ENCODE measurements around the gene TGFBR3. TPM values are rescaled to one million over a fixed set of nuclear protein-coding genes. Genes with fewer than 3 reads are reported as not detected.
"Not testable (repeated sequence)": the region's sequence is repeated elsewhere in the genome, so short reads cannot be mapped to it uniquely, and the experiment has no call there.

Gene TGFBR3
- total RNA-seq, 1 donor from 2014 or later: 6.9 TPM

DNA sequence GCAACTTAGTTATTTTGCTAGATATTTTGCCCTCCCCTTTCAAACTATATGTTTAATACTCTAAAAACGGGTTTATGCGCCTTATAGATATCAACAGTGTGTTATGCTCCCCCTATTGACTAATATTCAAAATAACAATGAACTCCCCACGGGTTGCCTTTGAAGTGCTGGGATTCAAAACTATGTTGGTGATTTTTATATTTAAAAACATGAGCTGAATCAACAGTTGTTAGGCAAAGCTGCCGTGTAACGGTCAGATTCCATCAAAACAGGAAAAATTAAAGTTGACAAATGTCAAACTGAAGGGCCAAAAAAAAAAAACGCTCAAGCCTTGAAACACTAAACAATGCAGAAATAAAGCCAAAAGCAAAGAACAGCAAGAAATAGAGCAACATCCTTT lies 2.5 kb downstream of the TGFBR3 start:
- no peak for DNase-seq

DNA sequence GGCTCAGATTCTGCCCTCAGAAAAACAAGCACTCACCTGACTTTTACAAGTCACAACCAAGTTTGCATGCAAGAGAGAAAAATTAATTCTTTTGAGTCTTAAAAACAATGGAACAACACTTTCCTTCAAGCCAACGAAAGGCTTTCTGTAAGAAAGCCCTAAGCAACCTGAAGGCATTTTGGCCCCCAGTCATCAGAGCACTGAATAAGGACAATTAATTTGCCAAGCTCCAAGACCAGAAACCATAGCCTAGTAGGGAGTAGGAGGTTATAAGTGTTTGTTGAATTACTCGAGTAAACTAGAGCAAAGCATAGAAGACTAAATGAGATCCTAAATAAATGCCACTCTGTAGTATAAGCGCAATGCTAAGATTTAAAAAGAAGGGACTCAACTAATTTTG lies 4.7 kb downstream of the TGFBR3 start:
- DNase-seq: no peak

GRCh38 chr1:91879733-91880132 lies 6.2 kb downstream of the TGFBR3 start:
- no peak for DNase-seq

- no peak for DNase-seq
Measured at GRCh38 chr1:91877574-91878208, 8.3 kb downstream of the TGFBR3 start.

- DNase-seq: no peak
Measured at GRCh38 chr1:91876781-91877573, 9.0 kb downstream of the TGFBR3 start.

DNA sequence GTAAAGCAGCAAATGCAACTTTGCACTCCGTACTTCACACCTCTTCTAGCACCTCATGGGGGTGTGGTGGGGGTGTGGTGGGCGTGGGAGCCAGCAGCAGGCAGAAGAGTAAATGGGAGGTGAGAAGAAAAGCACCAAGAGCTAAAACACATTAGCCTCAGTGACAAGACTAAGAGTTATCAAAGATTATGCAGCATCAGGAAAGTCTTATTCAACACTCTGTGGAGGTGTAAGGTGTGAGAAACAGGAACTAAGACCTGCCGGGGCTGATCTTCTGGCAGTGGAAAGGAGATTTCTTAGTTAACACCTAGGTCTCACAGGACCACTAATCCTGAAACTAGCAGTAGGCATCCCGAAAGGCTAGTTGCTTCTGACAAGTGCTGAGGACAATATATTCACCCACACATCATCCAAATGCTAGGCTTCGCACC lies 9.9 kb downstream of the TGFBR3 start:
- no peak for DNase-seq

GRCh38 chr1:91874167-91874566 lies 11.8 kb downstream of the TGFBR3 start:
- DNase-seq: no peak

DNA sequence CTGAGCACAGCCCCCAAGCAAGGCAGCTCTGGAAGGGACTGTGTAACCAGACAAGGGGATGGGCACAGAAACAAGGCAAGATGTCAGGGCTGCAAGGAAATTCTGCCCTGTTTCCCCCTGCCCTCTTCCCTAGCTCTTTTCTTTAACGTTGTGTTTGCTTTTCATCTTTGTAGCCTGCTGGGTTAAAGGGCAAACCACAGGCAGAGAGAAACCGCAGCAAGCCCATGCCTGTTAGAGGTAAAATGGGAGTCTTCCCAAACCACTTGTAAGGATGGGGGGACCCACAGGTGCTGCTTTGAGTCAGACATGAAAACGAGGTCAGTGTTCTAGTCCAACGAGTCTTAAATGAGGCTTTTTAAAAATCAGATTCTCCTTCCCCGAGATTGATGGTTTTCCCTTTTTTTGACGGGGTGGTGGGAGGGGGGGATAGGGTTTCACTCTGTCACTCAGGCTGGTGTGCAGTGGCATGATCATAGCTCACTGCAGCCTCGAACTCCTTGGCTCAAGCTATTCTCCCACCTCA lies 13.3 kb downstream of the TGFBR3 start:
- no peak for DNase-seq

- DNase-seq: no peak
Measured at GRCh38 chr1:91872000-91872399, 14.0 kb downstream of the TGFBR3 start.

GRCh38 chr1:91870322-91870721 lies 15.6 kb downstream of the TGFBR3 start:
- no peak for DNase-seq

GRCh38 chr1:91866425-91866824 lies 19.5 kb downstream of the TGFBR3 start:
- no peak for DNase-seq

DNA sequence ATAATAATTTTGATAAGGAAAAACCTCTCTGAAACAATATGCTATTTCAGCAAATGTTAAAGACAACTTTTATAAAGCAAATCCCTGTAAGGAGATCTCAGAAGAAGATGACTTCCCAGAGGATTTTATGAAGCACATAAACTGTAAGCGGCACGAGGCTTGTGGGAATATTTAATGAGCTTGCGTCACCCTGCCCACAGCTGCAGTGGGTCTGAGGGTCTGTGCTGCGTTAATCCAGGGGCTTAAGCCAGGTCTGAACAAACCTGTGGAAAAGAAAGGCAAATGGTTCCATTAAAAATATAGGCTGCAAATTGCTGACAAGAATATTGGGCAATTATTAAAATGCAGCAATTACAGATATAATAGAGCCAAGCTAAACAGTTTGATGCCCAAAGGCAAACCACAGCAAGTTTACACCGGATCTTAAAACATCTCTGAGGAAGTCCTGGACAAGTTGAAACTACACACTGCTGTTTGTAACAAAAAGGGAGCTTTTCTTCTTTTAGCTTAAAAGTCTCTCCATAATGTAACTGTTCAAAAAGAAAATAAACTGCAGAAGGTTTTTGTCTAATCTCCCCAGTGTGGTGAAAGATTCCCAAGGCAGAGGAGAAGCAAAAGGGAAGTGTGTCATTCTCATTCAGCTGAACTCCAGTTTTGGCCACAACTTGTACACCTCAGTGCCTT lies 21.8 kb downstream of the TGFBR3 start:
- DNase-seq: no peak

GRCh38 chr1:91863498-91863897 lies 22.5 kb downstream of the TGFBR3 start:
- DNase-seq: no peak

DNA sequence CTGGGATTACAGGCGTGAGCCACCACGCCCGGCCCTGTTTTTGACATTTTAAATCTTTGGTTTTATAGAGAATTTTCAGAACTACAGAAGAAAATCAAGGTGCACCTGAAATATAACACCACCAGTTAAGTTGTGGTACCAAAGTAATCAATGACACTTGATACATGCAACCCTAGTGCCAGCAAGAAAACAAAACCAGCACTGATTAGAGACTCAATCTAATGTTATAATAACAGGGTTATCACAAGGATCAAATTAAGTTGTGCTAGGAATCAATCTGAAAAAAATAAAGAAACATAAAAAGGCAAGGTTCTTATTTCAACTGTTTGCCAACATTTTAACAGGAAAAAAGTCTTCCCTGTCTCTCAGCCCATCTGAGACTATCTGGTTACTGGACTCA lies 23.8 kb downstream of the TGFBR3 start:
- no peak for DNase-seq

- DNase-seq: no peak
Measured at GRCh38 chr1:91857557-91858239, 28.3 kb downstream of the TGFBR3 start.

DNA sequence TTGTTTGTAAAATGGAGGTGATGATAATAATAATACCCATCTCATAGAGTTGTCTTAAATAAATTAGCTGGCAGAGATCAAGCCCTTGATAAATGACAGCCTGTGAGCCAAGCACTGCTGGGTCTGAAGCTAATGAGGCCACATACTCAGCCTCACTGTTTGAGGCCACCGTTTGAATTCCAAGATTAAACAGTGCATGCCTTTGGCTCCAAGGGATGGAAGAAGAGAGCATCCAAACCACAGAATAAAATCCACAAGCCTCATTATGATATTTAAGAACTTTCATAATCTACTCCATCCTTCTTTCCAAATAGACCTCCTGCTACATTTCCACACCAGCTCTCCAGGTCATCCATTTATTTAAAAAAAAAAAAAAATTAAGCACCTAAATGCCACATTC lies 29.0 kb downstream of the TGFBR3 start:
- DNase-seq: no peak

DNA sequence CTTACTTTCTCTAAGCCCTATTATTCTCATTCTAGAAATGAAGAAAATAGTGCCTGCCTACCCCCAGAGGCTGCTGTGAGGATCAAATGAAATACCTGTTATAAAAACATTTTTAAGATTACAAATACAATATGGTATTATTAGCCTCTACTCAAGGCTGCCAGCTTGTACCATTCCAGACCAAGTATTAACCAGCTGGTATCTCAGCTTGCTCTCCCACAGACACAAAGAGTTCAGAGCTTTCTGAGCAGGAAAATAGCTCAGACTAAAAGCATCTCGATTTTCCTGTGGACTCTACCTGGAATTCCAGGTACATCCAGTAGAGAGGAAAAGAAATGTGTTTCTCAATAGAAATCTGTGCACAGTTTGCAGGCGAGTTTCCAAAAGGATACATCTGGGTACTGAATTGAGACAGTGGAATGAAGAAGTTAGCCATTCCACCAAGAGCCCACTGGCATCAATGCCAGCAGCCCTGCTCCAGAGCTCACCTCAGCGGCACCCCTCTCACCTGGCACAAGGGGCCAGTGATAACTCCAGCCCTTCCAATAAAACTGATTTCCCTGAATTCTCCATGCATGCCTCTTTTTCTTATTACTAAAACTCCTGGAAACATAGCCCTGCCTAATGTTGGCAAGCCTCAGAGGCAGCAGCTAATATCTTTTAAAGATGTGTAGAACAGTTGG lies 31.0 kb downstream of the TGFBR3 start:
- no peak for DNase-seq

- no peak for DNase-seq
Measured at GRCh38 chr1:91853397-91853796, 32.6 kb downstream of the TGFBR3 start.

- DNase-seq: not testable (repeated sequence)
Measured at GRCh38 chr1:91852011-91852410, 33.9 kb downstream of the TGFBR3 start.

GRCh38 chr1:91851130-91852010 lies 34.6 kb downstream of the TGFBR3 start:
- peak; percentile 4 for DNase-seq

DNA sequence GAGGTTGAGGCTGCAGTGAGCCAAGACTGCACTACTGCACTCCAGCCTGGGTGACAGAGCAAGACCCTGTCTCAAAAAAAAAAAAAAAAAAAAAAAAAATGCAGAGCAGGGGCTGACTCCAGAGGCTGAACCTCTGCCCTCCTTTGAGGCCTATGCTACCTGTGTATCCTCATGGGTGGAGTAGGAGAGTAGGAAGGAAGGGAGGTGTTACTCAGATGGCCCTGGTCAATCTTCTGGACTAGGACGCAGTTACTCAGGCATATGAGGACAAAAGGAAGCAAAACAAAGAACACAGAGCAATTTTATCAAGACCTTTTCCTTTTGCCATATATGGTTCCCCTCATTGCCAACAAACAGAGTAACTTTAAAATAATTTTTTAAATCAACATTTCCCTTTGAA lies 35.2 kb downstream of the TGFBR3 start:
- DNase-seq: no peak

Measured in occipital lobe (tissue), 2 donors.